GM12875 (cell line): ENCODE results near the gene TFEC.

Experiments used
- H3K4me3 ChIP-seq: one replicate; pipeline ENCODE4 v1.5.1; 2011; ENCODE audit warnings: low read depth, low read length, control low read depth
- CTCF ChIP-seq: IDR thresholded peaks from 2 replicates; pipeline ENCODE4 v1.5.1; 2011; ENCODE audit warnings: low read depth, mild to moderate bottlenecking, control low read depth, inconsistent platforms, low read length, moderate library complexity, borderline replicate concordance; ENCODE audit not compliant: insufficient read depth

The TFEC gene

GRCh38 chr7:115995701-115996100 lies 34.9 kb downstream of the TFEC start:
- TF ChIP-seq CTCF, result no peak
- H3K4me3 ChIP-seq, result no peak overlapping the region

DNA sequence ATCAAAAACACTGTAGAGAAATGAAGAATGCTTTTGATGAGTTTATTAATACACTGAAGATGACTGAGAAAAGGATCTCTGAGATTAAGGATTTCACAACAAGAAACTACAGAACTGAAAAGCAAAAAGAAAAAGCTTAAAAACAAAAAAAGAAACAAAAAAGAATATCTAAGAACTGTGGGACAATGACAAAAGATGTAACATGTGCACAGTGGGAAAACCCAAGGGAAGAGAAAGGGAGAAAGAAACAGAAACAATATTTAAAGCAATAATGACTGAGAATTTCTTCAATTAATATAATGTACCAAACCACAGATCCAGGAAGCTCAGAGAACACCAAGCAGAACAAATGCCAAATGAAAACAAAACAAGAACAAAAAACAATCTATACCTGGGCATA lies 42.2 kb downstream of the TFEC start:
- TF ChIP-seq CTCF, result no peak
- no peak overlapping the region for H3K4me3 ChIP-seq

GRCh38 chr7:115987486-115987885 lies 43.1 kb downstream of the TFEC start:
- H3K4me3 ChIP-seq, result no peak overlapping the region

GRCh38 chr7:115984105-115984504 lies 46.5 kb downstream of the TFEC start:
- no peak overlapping the region for H3K4me3 ChIP-seq
- no peak for TF ChIP-seq CTCF

More at GRCh38 chr7:115987486-115987885, 43.1 kb downstream of the TFEC start:
- TF ChIP-seq CTCF, result no peak

DNA sequence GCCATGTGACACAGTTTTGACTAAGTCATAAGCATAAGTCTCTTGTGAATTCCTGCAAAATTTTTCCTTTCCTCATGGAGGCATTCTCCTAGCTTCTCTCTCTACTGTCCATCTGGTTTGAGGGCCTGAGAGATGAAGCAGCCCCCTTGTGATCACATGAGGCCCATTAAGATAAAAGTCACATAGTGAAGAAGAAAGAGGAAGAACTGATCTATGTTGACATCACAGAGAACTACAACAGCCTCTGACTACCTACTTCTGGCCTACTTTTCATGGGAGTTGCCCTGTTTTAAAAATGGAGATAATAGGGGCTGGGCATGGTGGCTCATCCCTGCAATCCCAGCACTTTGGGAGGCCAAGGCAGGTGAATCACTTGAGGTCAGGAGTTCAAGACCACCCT lies 50.4 kb downstream of the TFEC start:
- H3K4me3 ChIP-seq, result no peak overlapping the region
- no peak for TF ChIP-seq CTCF

- H3K4me3 ChIP-seq, result no peak overlapping the region
- no peak for TF ChIP-seq CTCF
Measured at GRCh38 chr7:115976651-115977050, 53.9 kb downstream of the TFEC start.

DNA sequence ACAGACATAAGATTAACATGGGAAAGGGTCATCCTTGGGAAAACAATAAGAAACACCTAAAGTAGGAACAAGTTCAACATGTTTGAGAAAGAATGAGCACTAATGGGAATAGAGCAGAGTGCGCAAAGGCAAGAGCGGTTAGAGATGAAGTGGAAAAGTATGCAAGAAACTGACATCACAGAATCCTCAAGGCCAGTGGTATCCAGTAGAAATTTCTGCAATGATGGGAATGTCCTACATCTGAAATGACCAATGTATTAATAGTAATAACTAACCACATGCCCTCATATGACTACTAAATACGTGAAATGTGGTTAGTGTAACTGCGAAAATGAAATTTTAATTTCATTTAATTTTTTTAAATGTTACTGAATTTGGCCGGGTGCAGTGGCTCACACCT lies 54.8 kb downstream of the TFEC start:
- no peak for TF ChIP-seq CTCF
- H3K4me3 ChIP-seq, result no peak overlapping the region
